ENCODE data around the gene GPR176. TPM values are rescaled to one million over a fixed set of nuclear protein-coding genes. Genes with fewer than 3 reads are reported as not detected.
A peak's percentile ranks its signal among the peaks of the same experiment; 100 is the strongest.

The GPR176 gene
- total and polyA plus RNA-seq, 4 donors: 18.2 to 73.6 (median 31.1) TPM

DNA sequence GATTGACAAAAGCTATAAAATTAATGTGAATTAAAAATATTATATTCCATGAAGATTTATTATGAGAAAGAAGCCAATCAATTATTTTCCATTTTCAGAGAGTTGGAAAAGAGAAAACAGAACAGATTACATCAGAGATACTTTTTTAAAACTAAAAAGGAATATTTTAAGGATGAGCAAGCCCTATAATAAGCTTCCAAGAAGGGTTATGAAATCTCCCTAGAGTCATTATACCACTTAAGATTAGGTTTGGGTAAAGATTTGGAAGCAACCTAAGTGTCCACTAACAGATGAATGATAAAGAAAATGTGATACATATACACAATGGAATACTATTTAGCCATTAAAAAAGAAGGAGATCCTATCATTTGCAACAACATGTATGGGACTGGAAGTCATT, 85.8 kb downstream of the GPR176 start:
- Histone ChIP-seq H3K4me3 (ENCODE audit: low read length in 2 of 2) (no peak overlapping the region), H3K36me3 (ENCODE audit: control insufficient read depth in 1 of 2, insufficient read depth in 2 of 2, low read length in 1 of 2) (no peaks in the 10 kb centered on the region), H3K27me3 (ENCODE audit: control insufficient read depth in 1 of 2, insufficient read depth in 2 of 2, low read length in 1 of 2) (no peaks in the 10 kb centered on the region), H3K9me3 (ENCODE audit: control insufficient read depth, low read length) (no peaks in the 10 kb centered on the region), H3K27ac (ENCODE audit: low read depth in 1 of 2, low read length in 2 of 2) (no peak overlapping the region), H3K4me1 (ENCODE audit: control insufficient read depth in 1 of 2, insufficient read depth in 2 of 2, low read length in 2 of 2) (peaks cover 0 to 3% of the 10 kb centered on the region in 2 donors)
- DNase-seq (no peak), ATAC-seq (ENCODE audit: low FRiP score) (no peak)
- intact Hi-C loops (cut with DNase I): loop anchor here in 1 of 2 donors (10.0 kb wide), 1 partner anchor 51 kb away; no protein-coding TSS in a partner anchor

DNA sequence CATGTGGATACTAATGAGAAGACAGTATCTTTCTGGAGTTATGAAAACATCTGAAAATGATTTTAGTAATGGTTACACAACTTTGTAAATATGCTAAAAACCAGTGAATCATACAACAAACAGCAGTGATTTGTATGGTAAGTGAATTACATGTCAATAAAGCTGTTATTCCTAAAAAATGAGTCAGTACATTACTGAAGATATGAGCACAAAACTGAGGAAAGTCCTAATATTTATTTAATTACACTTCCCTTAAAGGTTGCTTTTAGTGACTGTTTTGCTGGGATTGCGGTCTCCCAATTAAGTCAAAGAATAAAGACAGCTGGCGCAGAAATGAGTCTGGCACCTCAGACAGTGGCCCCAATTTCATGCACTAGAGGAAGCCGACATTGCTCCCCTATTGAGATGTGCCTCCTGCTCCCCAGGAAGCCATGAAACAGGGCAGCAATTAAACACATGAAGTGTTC, 86.5 kb downstream of the GPR176 start:
- peaks cover 0 to 3% of the 10 kb centered on the region in 2 donors for H3K4me1 ChIP-seq (ENCODE audit: control insufficient read depth in 1 of 2, insufficient read depth in 2 of 2, low read length in 2 of 2)
- H3K9me3 ChIP-seq (ENCODE audit: control insufficient read depth, low read length): no peaks in the 10 kb centered on the region
- no peaks in the 10 kb centered on the region for H3K27me3 ChIP-seq (ENCODE audit: control insufficient read depth in 1 of 2, insufficient read depth in 2 of 2, low read length in 1 of 2)
- intact Hi-C loops (cut with DNase I): loop anchor here in 1 of 2 donors (10.0 kb wide), 1 partner anchor 51 kb away; no protein-coding TSS in a partner anchor
- H3K4me3 ChIP-seq (ENCODE audit: low read length in 2 of 2): no peak overlapping the region
- WGBS, 2 donors: 89 to 93% methylated on average over 3 of the region's 3 CpGs
- DNase-seq: no peak
- no peak overlapping the region for H3K27ac ChIP-seq (ENCODE audit: low read depth in 1 of 2, low read length in 2 of 2)
- no peak for ATAC-seq (ENCODE audit: low FRiP score)
- H3K36me3 ChIP-seq (ENCODE audit: control insufficient read depth in 1 of 2, insufficient read depth in 2 of 2, low read length in 1 of 2): no peaks in the 10 kb centered on the region

DNA sequence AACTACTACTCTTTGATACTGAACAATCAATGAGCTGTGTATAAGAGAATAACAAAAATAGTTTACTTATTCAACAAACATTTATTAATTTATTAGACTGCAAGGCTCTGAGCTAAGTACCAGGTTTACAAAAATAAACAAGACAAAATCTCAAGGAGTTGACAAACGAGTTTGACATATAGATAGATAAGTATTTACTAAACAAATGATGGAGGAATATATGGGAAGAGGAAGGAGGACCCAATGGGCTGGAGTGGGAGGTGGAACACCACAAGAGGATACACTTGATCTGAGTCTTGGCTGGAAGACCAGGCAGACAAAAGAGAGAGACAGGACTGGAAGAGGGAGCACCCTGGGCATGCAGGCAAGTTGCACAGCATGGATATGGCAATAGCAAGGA, 89.9 kb downstream of the GPR176 start:
- no peak for DNase-seq
- no peak for ATAC-seq (ENCODE audit: low FRiP score)
- Histone ChIP-seq H3K27me3 (ENCODE audit: control insufficient read depth in 1 of 2, insufficient read depth in 2 of 2, low read length in 1 of 2) (no peaks in the 10 kb centered on the region), H3K4me3 (ENCODE audit: low read length in 2 of 2) (no peak overlapping the region), H3K27ac (ENCODE audit: low read depth in 1 of 2, low read length in 2 of 2) (no peak overlapping the region), H3K36me3 (ENCODE audit: control insufficient read depth in 1 of 2, insufficient read depth in 2 of 2, low read length in 1 of 2) (no peaks in the 10 kb centered on the region), H3K9me3 (ENCODE audit: control insufficient read depth, low read length) (no peaks in the 10 kb centered on the region), H3K4me1 (ENCODE audit: control insufficient read depth in 1 of 2, insufficient read depth in 2 of 2, low read length in 2 of 2) (peaks cover 0 to 4% of the 10 kb centered on the region in 2 donors)
- 66 to 75% methylated on average over 1 of the region's 1 CpG for WGBS, 2 donors
- intact Hi-C loops (cut with DNase I): loop anchor here in 1 of 2 donors (10.0 kb wide), 1 partner anchor 55 kb away; no protein-coding TSS in a partner anchor

DNA sequence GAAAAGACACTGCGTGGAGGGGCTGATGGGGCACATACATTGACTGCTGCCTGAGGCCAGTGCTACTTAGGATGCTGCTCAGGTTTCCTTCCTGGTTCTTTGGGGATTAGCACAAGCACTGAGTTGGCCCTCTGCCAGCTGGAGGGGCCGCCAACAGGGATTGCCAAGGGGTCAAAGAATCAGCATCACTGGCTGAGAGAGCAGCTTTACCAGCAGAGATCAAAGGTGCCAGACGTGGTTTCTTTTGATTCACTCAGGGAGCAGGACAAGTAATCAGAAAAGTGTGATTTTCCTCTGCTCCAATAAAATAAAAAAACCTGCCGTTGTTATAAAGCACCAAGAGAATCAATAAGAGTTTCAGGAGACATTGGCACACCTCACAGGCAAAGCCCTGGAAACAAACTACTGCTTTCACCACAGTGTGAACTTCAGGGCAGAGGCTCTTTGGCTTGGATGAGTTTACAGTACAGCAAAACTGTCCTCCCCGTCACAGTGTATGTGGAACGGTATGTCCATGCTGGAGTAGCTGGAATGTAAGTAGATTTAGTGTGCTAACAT, 91.6 kb downstream of the GPR176 start:
- Histone ChIP-seq H3K36me3 (ENCODE audit: control insufficient read depth in 1 of 2, insufficient read depth in 2 of 2, low read length in 1 of 2) (no peaks in the 10 kb centered on the region), H3K27ac (ENCODE audit: low read depth in 1 of 2, low read length in 2 of 2) (no peak overlapping the region), H3K9me3 (ENCODE audit: control insufficient read depth, low read length) (no peaks in the 10 kb centered on the region), H3K27me3 (ENCODE audit: control insufficient read depth in 1 of 2, insufficient read depth in 2 of 2, low read length in 1 of 2) (no peaks in the 10 kb centered on the region), H3K4me1 (ENCODE audit: control insufficient read depth in 1 of 2, insufficient read depth in 2 of 2, low read length in 2 of 2) (peaks cover 0 to 4% of the 10 kb centered on the region in 2 donors), H3K4me3 (ENCODE audit: low read length in 2 of 2) (no peak overlapping the region)
- ATAC-seq (ENCODE audit: low FRiP score) (no peak), DNase-seq (peak in 1 of 2 donors; percentile 76)
- intact Hi-C loops (cut with DNase I): no loop called here
- WGBS, 2 donors: 66 to 70% methylated on average over 6 of the region's 6 CpGs

DNA sequence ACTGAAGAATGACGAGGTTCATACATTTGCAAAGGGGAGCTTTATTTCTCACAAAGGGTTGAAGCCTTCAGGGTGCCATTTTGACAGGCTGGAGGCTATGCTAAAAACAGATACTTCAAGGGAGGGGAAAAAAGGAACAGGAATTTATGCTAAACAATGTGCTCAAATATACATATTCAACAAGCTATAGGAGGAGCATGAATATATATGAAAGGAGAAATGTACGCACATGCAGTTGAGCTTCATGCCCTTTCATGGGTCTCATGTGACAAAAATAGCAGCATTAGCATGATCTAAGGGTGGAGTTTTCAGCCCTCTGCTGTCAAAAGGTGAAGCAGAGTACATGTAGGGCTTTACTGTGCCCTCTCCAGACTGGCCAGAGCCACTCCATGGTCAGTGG, 93.1 kb downstream of the GPR176 start:
- Histone ChIP-seq H3K9me3 (ENCODE audit: control insufficient read depth, low read length) (no peaks in the 10 kb centered on the region), H3K4me1 (ENCODE audit: control insufficient read depth in 1 of 2, insufficient read depth in 2 of 2, low read length in 2 of 2) (peaks cover 0 to 4% of the 10 kb centered on the region in 2 donors), H3K36me3 (ENCODE audit: control insufficient read depth in 1 of 2, insufficient read depth in 2 of 2, low read length in 1 of 2) (no peaks in the 10 kb centered on the region), H3K4me3 (ENCODE audit: low read length in 2 of 2) (no peak overlapping the region), H3K27ac (ENCODE audit: low read depth in 1 of 2, low read length in 2 of 2) (no peak overlapping the region), H3K27me3 (ENCODE audit: control insufficient read depth in 1 of 2, insufficient read depth in 2 of 2, low read length in 1 of 2) (no peaks in the 10 kb centered on the region)
- ATAC-seq (ENCODE audit: low FRiP score): no peak
- 99 to 100% methylated on average over 2 of the region's 2 CpGs for WGBS, 2 donors
- intact Hi-C loops (cut with DNase I): no loop called here
- DNase-seq: no peak

DNA sequence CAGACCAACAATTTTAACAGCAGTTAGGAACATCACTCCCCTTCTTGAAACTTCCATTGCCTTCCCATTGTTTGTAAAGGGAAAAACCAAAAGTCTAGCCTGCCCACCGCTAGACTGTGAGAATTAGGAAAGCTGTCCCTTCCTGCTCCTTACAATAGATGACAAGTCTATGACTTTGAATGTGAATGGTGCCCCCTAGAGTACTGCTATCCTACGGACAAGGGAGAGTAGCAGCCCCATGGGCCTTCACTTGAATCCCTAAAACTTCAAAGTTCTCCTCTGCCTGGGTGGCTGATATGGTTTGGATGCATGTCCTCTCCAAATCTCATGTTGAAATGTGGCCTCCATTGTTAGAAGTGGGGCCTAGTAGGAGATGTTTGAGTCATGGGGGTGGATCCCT, 96.4 kb downstream of the GPR176 start:
- intact Hi-C loops (cut with DNase I): no loop called here
- Histone ChIP-seq H3K4me1 (ENCODE audit: control insufficient read depth in 1 of 2, insufficient read depth in 2 of 2, low read length in 2 of 2) (peaks cover 0 to 4% of the 10 kb centered on the region in 2 donors), H3K27ac (ENCODE audit: low read depth in 1 of 2, low read length in 2 of 2) (no peak overlapping the region), H3K36me3 (ENCODE audit: control insufficient read depth in 1 of 2, insufficient read depth in 2 of 2, low read length in 1 of 2) (no peaks in the 10 kb centered on the region), H3K27me3 (ENCODE audit: control insufficient read depth in 1 of 2, insufficient read depth in 2 of 2, low read length in 1 of 2) (no peaks in the 10 kb centered on the region), H3K4me3 (ENCODE audit: low read length in 2 of 2) (no peak overlapping the region), H3K9me3 (ENCODE audit: control insufficient read depth, low read length) (no peaks in the 10 kb centered on the region)
- no peak for DNase-seq
- ATAC-seq (ENCODE audit: low FRiP score): no peak
- WGBS, 2 donors: 93% methylated on average over 2 of the region's 2 CpGs

DNA sequence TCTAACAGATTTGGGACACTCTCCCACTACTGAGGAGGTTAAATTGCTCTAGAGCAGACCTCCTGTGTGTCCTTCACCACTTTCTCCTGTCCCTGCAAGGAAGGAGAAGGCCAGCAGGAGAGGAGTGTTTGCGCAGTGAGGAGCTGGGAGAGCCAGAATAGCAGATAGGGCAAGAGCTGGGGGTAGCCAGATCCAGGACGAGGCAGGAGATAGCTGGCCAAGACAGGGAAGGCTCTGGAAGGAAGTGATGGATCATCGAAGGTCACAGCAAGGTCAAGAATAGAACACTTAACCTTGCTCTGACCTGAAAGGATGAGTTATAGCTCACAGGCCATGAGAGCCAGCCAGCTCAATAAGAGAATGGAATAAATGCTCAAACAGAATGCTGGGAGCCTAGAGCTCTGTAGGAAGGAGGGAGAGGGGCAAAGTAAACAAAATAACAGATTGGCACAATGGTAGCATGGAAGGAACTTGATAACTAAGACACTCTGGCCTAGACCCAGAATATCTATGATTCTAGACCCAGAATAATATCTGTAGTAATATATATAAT, 99.9 kb downstream of the GPR176 start:
- H3K9me3 ChIP-seq (ENCODE audit: control insufficient read depth, low read length): no peaks in the 10 kb centered on the region
- no peak overlapping the region for H3K4me3 ChIP-seq (ENCODE audit: low read length in 2 of 2)
- H3K27ac ChIP-seq (ENCODE audit: low read depth in 1 of 2, low read length in 2 of 2): no peak overlapping the region
- DNase-seq (no peak), ATAC-seq (ENCODE audit: low FRiP score) (no peak)
- no peaks in the 10 kb centered on the region for H3K36me3 ChIP-seq (ENCODE audit: control insufficient read depth in 1 of 2, insufficient read depth in 2 of 2, low read length in 1 of 2)
- H3K27me3 ChIP-seq (ENCODE audit: control insufficient read depth in 1 of 2, insufficient read depth in 2 of 2, low read length in 1 of 2): no peaks in the 10 kb centered on the region
- 60 to 81% methylated on average over 3 of the region's 3 CpGs for WGBS, 2 donors
- no peaks in the 10 kb centered on the region for H3K4me1 ChIP-seq (ENCODE audit: control insufficient read depth in 1 of 2, insufficient read depth in 2 of 2, low read length in 2 of 2)
- intact Hi-C loops (cut with DNase I): no loop called here

DNA sequence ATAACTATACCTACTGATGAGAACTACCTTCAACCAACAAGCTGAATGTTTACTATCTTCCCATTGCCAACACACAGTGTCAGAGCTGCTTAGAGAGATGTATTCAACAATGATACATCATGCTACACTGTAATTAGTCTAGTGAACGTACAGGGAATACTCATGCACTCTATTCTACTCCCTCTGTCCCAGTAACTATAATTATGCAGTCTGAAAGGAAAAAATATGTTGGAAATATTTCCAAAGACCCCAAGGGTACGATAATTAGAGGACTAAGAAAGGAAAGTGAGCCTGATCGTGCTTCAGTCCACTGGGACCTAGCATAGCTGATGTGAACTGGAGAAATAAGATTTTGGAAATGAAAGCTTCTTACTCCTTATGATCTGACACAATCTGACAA, 100.5 kb downstream of the GPR176 start:
- ATAC-seq (ENCODE audit: low FRiP score) (no peak), DNase-seq (no peak)
- Histone ChIP-seq H3K4me1 (ENCODE audit: control insufficient read depth in 1 of 2, insufficient read depth in 2 of 2, low read length in 2 of 2) (no peaks in the 10 kb centered on the region), H3K9me3 (ENCODE audit: control insufficient read depth, low read length) (no peaks in the 10 kb centered on the region), H3K4me3 (ENCODE audit: low read length in 2 of 2) (no peak overlapping the region), H3K36me3 (ENCODE audit: control insufficient read depth in 1 of 2, insufficient read depth in 2 of 2, low read length in 1 of 2) (no peaks in the 10 kb centered on the region), H3K27ac (ENCODE audit: low read depth in 1 of 2, low read length in 2 of 2) (no peak overlapping the region), H3K27me3 (ENCODE audit: control insufficient read depth in 1 of 2, insufficient read depth in 2 of 2, low read length in 1 of 2) (no peaks in the 10 kb centered on the region)
- WGBS, 2 donors: 93 to 94% methylated on average over 3 of the region's 3 CpGs
- intact Hi-C loops (cut with DNase I): no loop called here

DNA sequence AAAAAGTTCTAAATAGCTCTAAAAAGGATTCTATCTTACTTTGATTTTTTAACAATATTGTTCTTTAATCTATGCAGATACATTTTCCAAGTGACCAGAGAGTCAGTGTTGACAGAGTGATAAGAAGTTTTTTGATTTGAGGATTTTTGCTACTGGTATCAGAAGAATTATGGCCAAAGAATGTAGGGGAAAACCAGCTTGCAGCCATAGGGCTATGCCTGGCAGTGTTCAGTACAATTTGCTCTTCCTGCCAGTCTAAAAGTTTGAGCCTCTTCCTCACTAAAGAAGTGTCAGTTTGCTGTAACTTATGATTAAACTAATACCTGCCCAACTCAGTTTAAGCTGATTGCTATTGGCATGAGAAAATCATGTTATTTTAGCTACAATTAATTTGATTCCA, 102.2 kb downstream of the GPR176 start:
- Histone ChIP-seq H3K4me3 (ENCODE audit: low read length in 2 of 2) (no peak overlapping the region), H3K27ac (ENCODE audit: low read depth in 1 of 2, low read length in 2 of 2) (no peak overlapping the region), H3K4me1 (ENCODE audit: control insufficient read depth in 1 of 2, insufficient read depth in 2 of 2, low read length in 2 of 2) (no peaks in the 10 kb centered on the region), H3K36me3 (ENCODE audit: control insufficient read depth in 1 of 2, insufficient read depth in 2 of 2, low read length in 1 of 2) (no peaks in the 10 kb centered on the region), H3K27me3 (ENCODE audit: control insufficient read depth in 1 of 2, insufficient read depth in 2 of 2, low read length in 1 of 2) (no peaks in the 10 kb centered on the region), H3K9me3 (ENCODE audit: control insufficient read depth, low read length) (no peaks in the 10 kb centered on the region)
- DNase-seq (no peak), ATAC-seq (ENCODE audit: low FRiP score) (no peak)
- intact Hi-C loops (cut with DNase I): no loop called here

All from aorta (tissue), 5 donors.